Suprapubic skin (tissue), 4 donors: Measurements from ENCODE around the gene GULP1.

ENCODE experiments used
- CTCF ChIP-seq, 2 donors: fragments of 200-600 bp in 1 of 2; fragments of 450-650 bp in 1 of 2; sonication (generic) in 1 of 2; IDR thresholded peaks; one replicate each; pipeline ENCODE4 v1.5.1; 2016 to 2019; ENCODE audit warnings: antibody characterized with exemption in 2 of 2, mild to moderate bottlenecking in 1 of 2, moderate library complexity in 1 of 2
- EP300 ChIP-seq: sonication (generic); formaldehyde crosslinking; IDR thresholded peaks from one replicate; pipeline ENCODE4 v1.6.1; 2017; ENCODE audit warnings: antibody characterized with exemption
- POLR2A ChIP-seq, 2 donors: fragments of 450-650 bp; IDR thresholded peaks; one replicate each; pipeline ENCODE4 v1.6.1; 2017; ENCODE audit warnings: antibody characterized with exemption in 2 of 2, mild to moderate bottlenecking in 2 of 2, moderate library complexity in 2 of 2
- POLR2AphosphoS5 ChIP-seq, 3 donors: sonication (generic); formaldehyde crosslinking; IDR thresholded peaks; one replicate each; pipeline ENCODE4 v1.6.1; 2017; ENCODE audit warnings: antibody characterized with exemption in 3 of 3

DNA sequence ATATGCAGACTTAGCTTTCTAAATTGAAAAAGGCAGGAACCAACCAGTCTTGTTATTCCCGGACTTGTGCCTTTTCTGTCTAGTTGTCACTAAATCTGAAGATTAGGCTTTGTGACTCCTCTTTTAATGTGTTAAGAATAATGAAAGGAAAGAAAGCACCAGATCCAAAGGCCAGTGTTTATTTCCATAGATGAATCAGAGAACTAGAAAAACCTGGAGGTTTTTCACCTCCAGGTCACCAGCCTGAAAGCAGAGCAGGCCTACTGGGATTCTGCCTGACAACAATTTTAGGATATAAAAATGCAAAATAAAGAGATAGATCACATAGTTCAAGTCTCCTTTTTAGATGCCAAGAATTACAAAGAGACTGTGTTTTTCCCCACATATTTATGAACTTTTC, 160.4 kb downstream of the GULP1 start:
- TF ChIP-seq CTCF (IDR thresholded peaks at IDR 0.05) (no peak), POLR2AphosphoS5 (IDR thresholded peaks at IDR 0.05) (no peak), POLR2A (IDR thresholded peaks at IDR 0.05) (no peak), EP300 (no peak)
